Neural crest cell (in vitro differentiated cells): Measurements from ENCODE around the gene INPP5F. TPM values are rescaled to one million over a fixed set of nuclear protein-coding genes. Genes with fewer than 3 reads are reported as not detected.

Source experiments
- DNase-seq: peaks from one replicate; pipeline ENCODE4 v3.0.0; 2021; ENCODE audit warnings: low read depth, mixed read lengths, low spot score
- H3K27ac Mint-ChIP-seq: one replicate; pipeline ENCODE4 v1.8.0; 2021; ENCODE audit warnings: mild to moderate bottlenecking, mixed read lengths; ENCODE audit not compliant: unreplicated experiment
- H3K27me3 Mint-ChIP-seq: 2 replicates; pipeline ENCODE4 v1.8.0; 2021; ENCODE audit warnings: low read depth, mild to moderate bottlenecking, mixed read lengths
- H3K36me3 Mint-ChIP-seq: 2 replicates; pipeline ENCODE4 v1.8.0; 2021; ENCODE audit warnings: low read depth, mild to moderate bottlenecking, mixed read lengths
- H3K4me1 Mint-ChIP-seq: 2 replicates; pipeline ENCODE4 v1.8.0; 2021; ENCODE audit warnings: mixed read lengths
- H3K4me3 Mint-ChIP-seq: one replicate; pipeline ENCODE4 v1.8.0; 2021; ENCODE audit warnings: mild to moderate bottlenecking, mixed read lengths
- H3K9me3 Mint-ChIP-seq: 2 replicates; pipeline ENCODE4 v1.8.0; 2021; ENCODE audit warnings: mixed read lengths
- CTCF ChIP-seq: fragments of 200-600 bp; sonication (generic); conservative IDR thresholded peaks from 2 replicates; pipeline ENCODE4 v1.5.0; 2021; ENCODE audit warnings: antibody characterized with exemption, mild to moderate bottlenecking
- total RNA-seq: library from RNA; stranded (reverse); gene quantifications from 2 replicates; pipeline ENCODE4 v1.2.1, GENCODE V29; 2021

INPP5F gene
- total RNA-seq, 1 donor from 2014 or later, result 95.4 TPM

GRCh38 chr10:119801176-119801575 lies 75.3 kb downstream of the INPP5F start:
- Mint-ChIP-seq H3K36me3 (peaks cover 24% of the 10 kb centered on the region), H3K4me1 (no peaks in the 10 kb centered on the region), H3K27me3 (no peaks in the 10 kb centered on the region), H3K27ac (no peak overlapping the region), H3K9me3 (no peaks in the 10 kb centered on the region), H3K4me3 (no peak overlapping the region)
- no peak for TF ChIP-seq CTCF
- DNase-seq, result no peak

- Mint-ChIP-seq H3K27ac (peak overlapping the region; percentile 87), H3K36me3 (peaks cover 16% of the 10 kb centered on the region), H3K4me1 (no peaks in the 10 kb centered on the region), H3K4me3 (no peak overlapping the region), H3K9me3 (no peaks in the 10 kb centered on the region), H3K27me3 (no peaks in the 10 kb centered on the region)
- no peak for DNase-seq
- TF ChIP-seq CTCF, result no peak
Measured at GRCh38 chr10:119801998-119802538, 76.2 kb downstream of the INPP5F start.

GRCh38 chr10:119803264-119803663 lies 77.4 kb downstream of the INPP5F start:
- Mint-ChIP-seq H3K36me3 (peaks cover 12% of the 10 kb centered on the region), H3K4me3 (no peak overlapping the region), H3K27me3 (no peaks in the 10 kb centered on the region), H3K9me3 (no peaks in the 10 kb centered on the region), H3K4me1 (no peaks in the 10 kb centered on the region), H3K27ac (no peak overlapping the region)
- TF ChIP-seq CTCF, result no peak
- DNase-seq, result no peak

- Mint-ChIP-seq H3K27ac (peak overlapping the region; percentile 43), H3K4me3 (no peak overlapping the region), H3K4me1 (no peaks in the 10 kb centered on the region), H3K27me3 (no peaks in the 10 kb centered on the region), H3K36me3 (peaks cover 8% of the 10 kb centered on the region), H3K9me3 (no peaks in the 10 kb centered on the region)
- no peak for TF ChIP-seq CTCF
- no peak for DNase-seq
Measured at GRCh38 chr10:119805702-119806230, 79.9 kb downstream of the INPP5F start.

- H3K4me3 Mint-ChIP-seq, result no peak overlapping the region
- no peak overlapping the region for H3K27ac Mint-ChIP-seq
- no peak for TF ChIP-seq CTCF
- H3K27me3 Mint-ChIP-seq, result no peaks in the 10 kb centered on the region
- no peaks in the 10 kb centered on the region for H3K9me3 Mint-ChIP-seq
- no peaks in the 10 kb centered on the region for H3K4me1 Mint-ChIP-seq
- no peak for DNase-seq
- peaks cover 8% of the 10 kb centered on the region for H3K36me3 Mint-ChIP-seq
Measured at GRCh38 chr10:119806334-119807130, 80.7 kb downstream of the INPP5F start.
